Measurements from ENCODE around the gene CLDN6. TPM values are rescaled to one million over a fixed set of nuclear protein-coding genes. Genes with fewer than 3 reads are reported as not detected.

CLDN6 gene
- total and polyA plus RNA-seq, 9 of the 15 experiments (the other 6 are each of a cell fraction or from before 2014, with no cell fraction given): 0.22 to 0.75 (median 0.38) TPM; not detected in 3

DNA sequence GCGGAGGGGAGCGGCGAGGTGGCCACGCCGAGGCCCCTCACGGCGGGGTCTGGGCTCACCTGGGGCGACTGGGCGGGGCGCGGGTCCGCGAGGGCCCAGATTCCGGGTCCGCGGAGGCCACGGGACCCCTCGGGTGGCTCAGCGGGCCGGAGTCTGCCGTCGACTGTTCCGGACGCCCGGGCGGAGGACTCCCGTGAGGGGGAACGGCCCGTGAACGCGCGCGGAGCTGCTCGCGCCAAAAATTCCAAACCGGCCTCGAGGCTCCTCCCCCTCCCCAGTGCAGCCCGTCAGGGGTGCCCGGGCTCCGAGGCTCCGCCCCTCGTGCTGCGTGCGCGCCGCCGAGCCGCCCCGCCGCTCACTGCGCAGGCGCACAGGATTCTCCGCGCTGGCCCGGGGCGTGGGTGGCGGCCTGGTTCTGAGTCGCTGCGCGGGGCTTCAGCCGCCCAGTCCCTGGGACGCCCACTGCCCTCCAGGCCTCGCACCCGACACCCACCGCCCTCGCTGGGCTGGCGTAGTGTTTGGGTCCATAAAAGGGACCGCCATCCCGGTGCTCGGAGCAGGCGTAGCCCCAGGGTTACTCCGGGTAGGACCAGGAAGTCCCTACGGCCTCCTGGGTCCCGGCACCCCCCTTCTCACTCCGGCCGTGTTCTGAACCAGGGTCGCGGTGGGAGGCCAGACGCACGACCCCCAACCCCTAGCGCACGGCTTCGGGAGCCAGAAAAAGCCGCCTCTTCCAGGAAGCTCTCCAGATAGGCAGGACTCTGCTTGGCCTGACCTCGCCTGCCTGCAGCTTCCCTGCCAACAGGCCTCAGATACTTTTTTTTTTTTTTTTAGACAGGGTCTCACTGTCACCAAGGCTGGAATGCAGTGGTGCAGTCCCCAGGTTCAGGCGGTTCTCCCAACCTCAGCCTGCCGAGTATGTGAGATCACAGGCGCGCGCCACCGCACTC lies 37.5 kb downstream of the CLDN6 start, which contains the start of gene PKMYT1 (continued):
- TF ChIP-seq NR2C2 (CRISPR knock-in tag; IDR thresholded peaks at IDR 0.05): no peak
- no peak for TF ChIP-seq NR2C2 (tag; IDR thresholded peaks at IDR 0.05)
- TF ChIP-seq PHF8 (IDR thresholded peaks at IDR 0.05; ENCODE audit: borderline replicate concordance, low read length): peak; percentile 90
- TF ChIP-seq RBM39 (optimal IDR thresholded peaks at IDR 0.05; ENCODE audit: low read depth, low read length): peak; percentile 51
- no peak for TF ChIP-seq STAT5A (IDR thresholded peaks at IDR 0.05; ENCODE audit: borderline replicate concordance, low read length)
- TF ChIP-seq NONO (IDR thresholded peaks at IDR 0.05; ENCODE audit: low read depth in 2 of 2, low read length in 1 of 2): peak in 1 of 2 experiments; percentile 58; a peak in 1 of 4 replicates
- TF ChIP-seq GATA2 (CRISPR knock-in tag; IDR thresholded peaks at IDR 0.05): no peak
- TF ChIP-seq ZNF347 (CRISPR knock-in tag; IDR thresholded peaks at IDR 0.05; ENCODE audit: low read depth): no peak
- peak; percentile 93 for TF ChIP-seq POLR2A (conservative IDR thresholded peaks at IDR 0.05)
- TF ChIP-seq, protein P1, sequence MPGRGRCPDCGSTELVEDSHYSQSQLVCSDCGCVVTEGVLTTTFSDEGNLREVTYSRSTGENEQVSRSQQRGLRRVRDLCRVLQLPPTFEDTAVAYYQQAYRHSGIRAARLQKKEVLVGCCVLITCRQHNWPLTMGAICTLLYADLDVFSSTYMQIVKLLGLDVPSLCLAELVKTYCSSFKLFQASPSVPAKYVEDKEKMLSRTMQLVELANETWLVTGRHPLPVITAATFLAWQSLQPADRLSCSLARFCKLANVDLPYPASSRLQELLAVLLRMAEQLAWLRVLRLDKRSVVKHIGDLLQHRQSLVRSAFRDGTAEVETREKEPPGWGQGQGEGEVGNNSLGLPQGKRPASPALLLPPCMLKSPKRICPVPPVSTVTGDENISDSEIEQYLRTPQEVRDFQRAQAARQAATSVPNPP (IDR thresholded peaks at IDR 0.05; ENCODE audit: borderline replicate concordance, insufficient read depth, insufficient read length): no peak
- no peak for TF ChIP-seq ZNF785 (CRISPR knock-in tag; IDR thresholded peaks at IDR 0.05)
- TF ChIP-seq, protein P2, sequence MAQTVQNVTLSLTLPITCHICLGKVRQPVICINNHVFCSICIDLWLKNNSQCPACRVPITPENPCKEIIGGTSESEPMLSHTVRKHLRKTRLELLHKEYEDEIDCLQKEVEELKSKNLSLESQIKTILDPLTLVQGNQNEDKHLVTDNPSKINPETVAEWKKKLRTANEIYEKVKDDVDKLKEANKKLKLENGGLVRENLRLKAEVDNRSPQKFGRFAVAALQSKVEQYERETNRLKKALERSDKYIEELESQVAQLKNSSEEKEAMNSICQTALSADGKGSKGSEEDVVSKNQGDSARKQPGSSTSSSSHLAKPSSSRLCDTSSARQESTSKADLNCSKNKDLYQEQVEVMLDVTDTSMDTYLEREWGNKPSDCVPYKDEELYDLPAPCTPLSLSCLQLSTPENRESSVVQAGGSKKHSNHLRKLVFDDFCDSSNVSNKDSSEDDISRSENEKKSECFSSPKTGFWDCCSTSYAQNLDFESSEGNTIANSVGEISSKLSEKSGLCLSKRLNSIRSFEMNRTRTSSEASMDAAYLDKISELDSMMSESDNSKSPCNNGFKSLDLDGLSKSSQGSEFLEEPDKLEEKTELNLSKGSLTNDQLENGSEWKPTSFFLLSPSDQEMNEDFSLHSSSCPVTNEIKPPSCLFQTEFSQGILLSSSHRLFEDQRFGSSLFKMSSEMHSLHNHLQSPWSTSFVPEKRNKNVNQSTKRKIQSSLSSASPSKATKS (CRISPR knock-in tag; IDR thresholded peaks at IDR 0.05): no peak
- peak; percentile 63 for TF ChIP-seq EP400 (IDR thresholded peaks at IDR 0.05)
- TF ChIP-seq CTBP1 (IDR thresholded peaks at IDR 0.05; ENCODE audit: borderline replicate concordance): peak; percentile 65
- peak; percentile 96 for TF ChIP-seq EGR1 (conservative IDR thresholded peaks at IDR 0.05)
- no peak for TF ChIP-seq JUND (IDR thresholded peaks at IDR 0.05; ENCODE audit: borderline replicate concordance, low read depth, low read length)
- TF ChIP-seq JUND (tag; IDR thresholded peaks at IDR 0.05; ENCODE audit: borderline replicate concordance, low read depth, low read length): no peak; the same call in 2 of the 3 replicates
- no peak for TF ChIP-seq ZNF324 (CRISPR knock-in tag; IDR thresholded peaks at IDR 0.05)
- TF ChIP-seq TSC22D4 (tag; IDR thresholded peaks at IDR 0.05): no peak
- TF ChIP-seq HDAC1 (IDR thresholded peaks at IDR 0.05): no peak; a peak in 1 of 4 replicates
- peak; percentile 70 for TF ChIP-seq CXXC5 (CRISPR knock-in tag; IDR thresholded peaks at IDR 0.05)
- peak; percentile 39; the same call in 1 of the 2 replicates for TF ChIP-seq MTA1 (IDR thresholded peaks at IDR 0.05; ENCODE audit: borderline replicate concordance)
- TF ChIP-seq HIVEP1 (CRISPR knock-in tag; IDR thresholded peaks at IDR 0.05): no peak
- no peak for TF ChIP-seq BCOR (IDR thresholded peaks at IDR 0.05)
- no peak for TF ChIP-seq RFX7 (CRISPR knock-in tag; IDR thresholded peaks at IDR 0.05)
- no peak for TF ChIP-seq GABPA (tag; conservative IDR thresholded peaks at IDR 0.05; ENCODE audit: low read depth)
- TF ChIP-seq CC2D1A (IDR thresholded peaks at IDR 0.05): 0 out of 2 replicates have a peak, but pooled peaks have one; percentile 10
- peak; percentile 70 for TF ChIP-seq CREM (IDR thresholded peaks at IDR 0.05; ENCODE audit: low read depth)

All from K562 (cell line).